COLO668 (cell line): Measurements from ENCODE around the gene DNAJA3.

Experiments
- DNase-seq: peaks from one replicate; lab custom pipeline; 2025; ENCODE audit not compliant: unreplicated experiment; lab: John Stamatoyannopoulos, UW

DNAJA3 gene

DNA sequence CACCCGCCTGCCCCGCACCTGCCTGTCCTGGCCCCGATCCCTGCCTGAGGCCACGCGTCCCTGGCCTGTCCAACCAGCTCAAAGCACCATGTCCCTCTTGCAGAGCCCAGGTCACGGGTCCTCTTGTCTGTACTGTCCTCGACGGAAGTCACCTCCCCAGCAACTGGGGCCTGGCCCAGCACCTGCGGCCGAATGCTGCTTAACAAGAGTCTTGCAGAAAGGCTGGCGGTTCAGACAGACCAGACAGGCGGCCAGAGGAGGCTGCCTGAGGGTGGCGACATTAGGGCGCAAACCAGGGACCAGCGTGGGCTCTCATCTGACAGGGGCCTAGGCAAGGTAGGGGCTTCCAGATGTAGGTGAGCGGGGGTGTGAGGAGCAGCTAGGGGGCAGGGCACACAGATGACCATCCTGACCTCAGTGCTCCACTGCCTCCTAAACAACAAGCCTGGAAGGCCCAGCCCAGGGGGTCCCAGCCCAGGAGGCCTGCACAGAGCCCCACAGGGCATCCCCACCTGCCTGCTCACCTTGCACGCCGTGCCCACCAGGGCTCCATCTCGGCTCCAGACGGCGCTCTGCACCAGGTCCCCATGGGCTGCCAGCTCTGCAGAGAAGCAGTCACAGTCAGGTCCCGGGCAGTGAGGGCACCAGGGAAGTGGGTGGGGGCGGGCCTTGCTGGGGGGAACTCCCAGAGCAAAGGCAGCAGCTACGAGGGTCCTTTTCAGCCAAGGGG lies 20.5 kb upstream of the DNAJA3 start:
- DNase-seq = no peak

DNA sequence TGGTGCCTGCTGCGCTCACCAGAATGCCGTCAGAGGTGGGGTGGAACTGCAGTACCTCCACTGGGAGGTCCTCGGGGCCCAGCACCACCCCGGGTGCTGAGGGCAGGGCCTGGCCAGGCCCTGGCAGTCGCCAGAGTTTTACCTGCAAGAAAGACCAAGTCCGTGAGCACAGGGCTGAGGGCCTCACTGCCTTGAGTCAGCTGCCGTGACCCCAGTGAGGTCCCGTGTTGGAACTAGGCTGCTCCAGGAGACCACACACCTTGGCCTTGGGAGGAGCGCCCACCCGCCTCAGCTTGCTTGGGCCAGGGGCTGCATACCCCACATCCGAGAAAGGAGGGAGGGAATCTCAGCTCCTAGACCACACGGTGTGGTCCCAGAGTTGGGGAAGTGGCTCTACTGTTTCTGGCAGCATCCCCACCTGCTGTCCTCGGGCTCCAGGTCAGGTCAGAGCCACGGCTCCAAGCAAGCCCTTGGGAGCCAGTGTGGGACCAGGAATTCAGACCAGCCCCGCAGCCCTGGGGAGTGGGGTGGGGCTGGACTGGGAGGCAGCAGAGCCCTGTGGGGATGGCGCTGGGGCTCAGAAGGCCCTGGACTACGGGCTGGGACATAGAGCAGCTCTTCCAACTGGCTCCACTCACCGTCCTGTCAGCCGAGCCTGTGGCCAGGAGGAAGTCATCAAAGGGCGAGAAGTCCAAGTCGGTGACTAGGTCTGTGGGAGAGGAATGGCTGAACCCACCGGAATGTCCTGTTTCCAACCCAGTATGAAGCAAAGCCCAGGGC lies 17.9 kb upstream of the DNAJA3 start:
- DNase-seq = no peak

DNA sequence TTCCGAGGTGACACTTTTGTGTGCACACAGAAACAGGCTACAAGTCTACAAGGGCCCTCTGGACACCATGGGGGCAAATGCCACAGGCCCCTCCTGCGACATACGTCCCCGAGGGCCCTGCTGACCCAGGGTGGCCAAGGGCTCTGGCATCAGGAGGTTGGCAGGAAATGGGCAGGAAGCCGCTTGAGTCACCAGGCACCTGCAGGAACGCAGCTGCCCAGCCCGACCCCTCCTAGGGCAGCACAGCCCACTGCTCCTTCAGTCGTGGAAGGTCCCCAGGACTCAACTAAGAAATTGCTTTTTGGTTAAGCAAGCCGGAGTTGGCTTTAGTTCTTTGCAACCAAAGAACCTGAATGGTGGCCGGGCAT lies 17.4 kb upstream of the DNAJA3 start:
- no peak for DNase-seq

DNA sequence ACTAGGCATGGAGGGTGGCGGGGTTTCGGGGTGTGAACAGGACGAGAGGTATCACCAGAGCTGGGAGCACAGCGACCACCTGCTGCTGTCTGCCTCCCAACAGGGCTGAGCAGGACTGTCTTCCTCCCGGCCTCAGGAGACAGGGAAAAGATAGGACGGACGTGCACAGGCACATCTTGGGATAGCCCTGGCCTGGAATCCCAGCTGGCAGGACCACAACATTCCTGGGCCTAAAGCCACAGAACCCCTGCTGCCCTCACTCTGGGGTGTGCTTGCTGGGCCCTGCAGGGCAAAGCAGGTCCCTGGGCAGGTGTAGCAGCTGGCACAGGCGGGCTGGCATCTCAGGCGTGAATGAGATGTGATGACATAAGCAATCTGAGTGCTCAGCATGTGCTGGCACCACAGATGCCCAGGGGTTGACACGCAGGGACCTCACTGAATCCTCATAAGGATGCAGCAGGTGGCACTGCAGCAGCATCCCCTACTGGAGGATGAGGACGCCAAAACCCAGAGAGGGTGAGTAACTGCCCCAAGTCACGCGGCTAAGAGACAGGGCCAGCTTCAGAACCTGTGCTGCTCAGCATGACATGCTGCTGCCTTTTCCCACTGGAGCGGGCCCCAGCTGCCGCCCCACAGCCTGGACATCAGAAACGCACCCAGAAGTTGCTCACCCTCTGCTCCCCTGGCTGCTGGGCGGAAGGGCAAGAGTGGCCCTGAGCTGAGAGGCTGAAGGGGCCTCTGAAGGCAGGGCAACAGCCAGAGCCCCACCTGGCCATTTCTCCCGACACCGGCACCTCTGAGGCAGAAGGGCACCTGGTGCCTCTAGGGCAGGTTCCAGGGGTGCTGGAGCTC lies 16.4 kb upstream of the DNAJA3 start:
- no peak for DNase-seq

DNA sequence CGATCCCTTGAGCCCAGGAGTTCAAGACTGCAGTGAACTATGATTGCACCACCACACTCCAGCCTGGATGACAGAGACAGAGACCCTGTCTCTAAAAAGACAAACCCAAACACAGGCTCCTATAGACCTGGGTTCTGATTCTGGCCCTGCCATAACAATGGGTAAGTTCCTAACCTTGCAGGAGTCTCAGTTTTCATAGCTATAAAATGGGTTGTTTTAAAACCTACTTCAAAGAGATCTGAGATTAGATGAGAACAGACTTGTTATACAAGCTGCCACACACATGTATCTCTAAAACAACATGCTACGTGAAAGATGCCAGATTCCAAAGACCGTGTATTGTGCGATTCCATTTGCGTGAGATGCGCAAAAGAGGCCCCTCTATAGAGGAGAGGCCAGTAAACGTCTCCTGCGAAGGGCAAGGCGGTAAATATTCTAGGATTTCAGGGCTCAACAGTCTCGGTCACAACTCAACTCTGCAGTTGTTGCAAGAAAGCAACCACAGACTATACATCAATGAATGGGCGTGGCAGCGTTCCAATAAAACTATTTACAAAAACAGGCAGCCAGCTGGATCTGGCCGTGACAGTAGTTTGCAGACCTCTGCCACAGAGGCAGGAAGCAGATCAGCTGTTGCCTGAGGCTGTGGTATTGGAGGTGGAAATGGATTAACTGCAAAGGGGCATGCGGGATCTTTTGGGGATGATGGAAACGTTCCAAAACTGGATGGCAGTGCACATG lies 15.2 kb upstream of the DNAJA3 start:
- peak; percentile 79 for DNase-seq

DNA sequence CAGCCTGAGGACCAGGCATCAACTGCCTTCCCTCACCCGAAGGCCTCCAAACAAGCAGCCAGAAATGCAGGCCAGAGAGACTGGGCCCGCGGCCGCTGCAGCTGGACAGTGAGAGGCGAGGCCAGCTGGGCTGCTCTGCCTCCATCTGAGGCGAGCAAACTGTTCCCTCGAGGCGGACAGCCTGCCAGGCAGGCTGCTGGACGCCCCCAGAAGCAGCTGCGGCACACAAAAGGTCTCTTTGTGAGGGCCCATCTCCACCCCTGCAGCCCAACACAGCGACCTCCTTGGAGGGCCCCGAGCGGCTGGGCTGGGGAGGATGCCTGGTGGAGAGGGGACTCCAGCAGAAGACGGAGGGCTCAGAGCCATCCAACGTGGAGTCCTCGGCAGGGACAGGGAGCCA lies 14.0 kb upstream of the DNAJA3 start:
- no peak for DNase-seq

DNA sequence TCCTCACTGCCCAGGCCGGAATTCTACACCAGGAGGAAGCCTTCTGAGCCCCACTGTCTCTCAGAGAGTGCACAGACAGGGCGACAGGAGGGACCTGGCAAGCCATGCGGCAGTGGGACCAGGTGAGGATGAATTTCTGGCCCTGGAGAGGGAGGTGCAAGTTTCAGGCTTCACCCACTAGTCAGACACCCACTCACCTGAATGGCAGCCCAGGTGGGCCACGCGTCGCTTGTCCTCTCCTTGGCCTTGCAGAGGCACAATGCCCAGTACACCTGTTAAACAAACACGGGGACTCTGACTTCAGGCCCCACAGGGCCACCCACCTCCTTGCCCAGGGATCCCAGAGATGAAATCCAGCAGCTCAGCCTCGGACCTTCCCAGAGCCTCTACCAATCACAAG lies 13.5 kb upstream of the DNAJA3 start:
- no peak for DNase-seq

DNA sequence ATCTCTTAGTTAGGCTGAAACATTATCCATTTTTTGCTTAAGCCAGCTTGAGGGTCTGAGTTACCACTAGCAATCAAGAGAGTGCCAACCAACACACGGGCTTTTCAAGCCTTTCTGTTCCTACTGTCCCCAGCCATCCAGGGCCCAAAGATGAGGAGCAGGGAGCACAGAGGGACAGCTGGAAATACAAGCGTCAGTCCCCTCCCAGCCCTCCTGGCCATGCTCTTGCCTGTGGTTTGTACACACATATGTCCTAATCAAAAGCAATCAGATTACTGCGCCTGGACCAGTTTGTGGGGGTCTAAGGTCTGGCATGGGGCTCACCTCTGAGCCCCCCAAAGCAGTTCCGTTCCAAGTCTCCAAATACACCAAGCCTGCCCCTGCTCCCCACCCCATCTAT lies 12.8 kb upstream of the DNAJA3 start:
- DNase-seq = no peak

DNA sequence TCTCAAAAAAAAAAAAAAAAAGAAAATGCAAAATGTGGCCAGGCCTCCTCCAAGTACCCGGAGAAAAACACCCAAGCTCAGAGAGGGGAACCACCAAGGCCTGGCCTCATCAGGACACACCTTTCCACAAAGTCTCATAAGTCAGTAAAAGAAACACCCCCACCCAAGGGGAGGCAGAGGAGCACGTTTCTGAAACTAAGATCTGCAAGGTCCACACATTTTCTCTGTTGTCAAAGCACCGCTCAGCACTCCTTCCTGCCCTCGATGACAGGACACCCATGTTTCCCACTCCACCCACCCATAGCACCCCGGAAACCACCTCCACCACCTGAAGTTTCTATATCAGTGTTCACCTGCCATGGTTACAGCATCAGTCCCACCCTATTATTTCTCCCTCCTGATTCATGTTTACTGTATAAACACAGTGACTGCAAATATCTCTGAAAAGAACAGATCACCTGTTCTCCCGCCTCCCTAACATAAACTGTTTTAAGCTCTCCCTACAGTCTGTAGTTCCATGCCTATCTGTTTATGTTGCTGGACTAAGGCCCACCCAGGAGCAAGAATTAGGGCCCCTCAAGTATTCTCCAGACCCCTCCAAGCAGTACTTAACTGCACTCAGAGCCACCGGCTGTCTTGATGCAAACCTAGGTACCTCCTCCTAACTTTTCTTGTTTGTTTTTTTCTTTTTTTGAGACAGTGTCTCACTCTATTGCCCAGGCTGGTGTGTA lies 11.3 kb upstream of the DNAJA3 start:
- peak; percentile 66 for DNase-seq

DNA sequence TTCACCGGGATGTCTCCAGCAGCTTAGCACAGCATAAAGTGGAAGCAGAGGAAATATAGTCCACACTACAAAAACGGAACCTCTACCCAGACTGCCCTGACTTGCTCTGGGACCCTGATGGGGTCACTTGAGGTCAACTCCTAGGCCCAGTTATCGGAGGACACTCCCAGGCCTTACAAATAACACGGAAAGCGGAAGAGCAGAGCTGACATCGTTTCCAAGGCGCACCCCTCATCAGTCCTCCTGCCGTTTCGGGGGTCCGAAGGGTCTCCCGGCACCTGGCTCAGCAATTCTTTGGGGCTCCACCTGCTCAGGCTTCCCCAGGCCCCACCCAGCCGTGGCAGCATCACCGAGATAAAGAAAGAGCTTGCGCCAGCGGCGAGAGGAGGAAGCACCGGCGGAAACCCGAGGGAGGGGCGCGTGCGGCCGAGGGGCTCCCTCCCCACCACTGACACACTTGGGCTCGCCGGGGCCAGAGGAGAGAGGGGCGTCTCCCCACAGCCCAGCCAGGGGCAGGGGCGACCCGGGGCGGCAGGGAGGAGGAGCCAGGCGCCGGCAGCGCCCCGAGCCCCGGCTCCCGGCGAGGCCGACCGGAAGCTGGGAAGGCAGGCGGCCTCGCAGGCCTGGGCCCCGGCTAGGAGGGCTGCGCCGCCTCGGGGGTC lies 10.0 kb upstream of the DNAJA3 start:
- DNase-seq = peak; percentile 65

DNA sequence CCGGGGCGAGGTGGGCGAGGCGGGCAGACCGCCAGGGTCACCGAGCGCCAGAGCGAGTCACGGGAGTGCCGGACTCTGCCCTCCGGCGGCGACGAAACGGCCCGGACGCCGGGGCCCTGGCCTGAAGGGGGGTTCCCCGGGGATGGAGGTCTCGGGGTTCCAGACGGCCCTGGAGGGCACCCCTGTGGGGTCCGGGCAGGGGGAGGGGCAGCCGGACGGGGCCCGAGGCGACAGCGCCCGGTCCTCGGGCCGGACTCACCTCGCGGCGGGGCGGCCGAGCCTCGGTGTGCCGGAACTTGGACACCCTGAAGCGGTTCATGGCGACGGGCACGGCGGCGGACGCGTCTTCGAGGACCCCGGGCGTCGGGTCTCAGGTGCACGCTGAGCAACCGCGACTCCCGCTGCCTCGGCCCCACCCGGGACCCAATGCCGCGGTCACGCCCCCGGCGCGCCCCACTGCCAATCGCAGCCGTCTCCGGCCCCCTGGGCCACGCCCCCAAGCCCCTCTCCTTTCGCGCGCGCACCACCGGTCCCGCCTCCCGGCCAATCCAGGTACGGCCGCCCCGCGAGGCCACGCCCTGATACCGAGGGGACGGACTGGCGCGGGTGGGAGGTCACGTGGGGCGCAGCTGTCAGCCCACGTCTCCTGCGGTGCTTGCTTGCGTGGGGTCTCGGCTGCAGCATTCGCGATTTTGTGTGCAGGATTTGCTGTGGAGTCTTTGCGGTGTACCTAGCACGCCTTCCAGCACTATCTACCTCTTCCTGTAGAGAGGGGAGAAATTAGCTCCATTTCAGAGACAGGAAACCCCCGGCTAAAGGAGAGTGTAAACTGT lies 9.3 kb upstream of the DNAJA3 start, which contains the start of gene CORO7:
Gene CORO7 (minus strand): TSS at position 397 of the 833 bp plus-strand sequence. CDS start 78 bp downstream, at position 319.
- DNase-seq = peak; percentile 98

DNA sequence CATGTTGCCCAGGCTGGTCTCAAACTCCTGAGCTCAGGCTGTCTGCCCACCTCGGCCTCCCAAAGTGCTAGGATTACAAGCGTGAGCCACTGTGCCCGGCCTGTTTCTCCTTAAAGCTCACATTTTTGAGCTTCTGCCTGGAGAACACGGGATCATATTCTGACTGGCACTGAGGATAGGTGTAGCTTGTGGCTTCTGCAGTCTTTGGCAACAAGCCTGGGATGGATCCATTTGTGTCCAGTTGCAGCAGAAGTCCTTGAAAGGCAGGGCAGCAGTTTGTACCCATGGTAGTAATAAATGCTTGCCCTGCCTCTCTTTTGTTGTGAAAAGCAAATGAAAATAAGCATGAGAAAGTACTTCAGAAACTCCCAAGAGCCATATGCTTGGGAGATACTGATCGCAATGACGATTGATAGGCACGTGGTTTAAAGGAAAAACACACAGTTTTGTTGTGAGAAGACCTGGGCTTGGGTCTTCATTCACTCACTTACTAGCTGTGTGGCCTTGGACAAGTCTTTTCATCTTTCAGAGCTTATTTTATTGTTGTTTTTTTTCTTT lies 6.2 kb upstream of the DNAJA3 start:
- no peak for DNase-seq

DNA sequence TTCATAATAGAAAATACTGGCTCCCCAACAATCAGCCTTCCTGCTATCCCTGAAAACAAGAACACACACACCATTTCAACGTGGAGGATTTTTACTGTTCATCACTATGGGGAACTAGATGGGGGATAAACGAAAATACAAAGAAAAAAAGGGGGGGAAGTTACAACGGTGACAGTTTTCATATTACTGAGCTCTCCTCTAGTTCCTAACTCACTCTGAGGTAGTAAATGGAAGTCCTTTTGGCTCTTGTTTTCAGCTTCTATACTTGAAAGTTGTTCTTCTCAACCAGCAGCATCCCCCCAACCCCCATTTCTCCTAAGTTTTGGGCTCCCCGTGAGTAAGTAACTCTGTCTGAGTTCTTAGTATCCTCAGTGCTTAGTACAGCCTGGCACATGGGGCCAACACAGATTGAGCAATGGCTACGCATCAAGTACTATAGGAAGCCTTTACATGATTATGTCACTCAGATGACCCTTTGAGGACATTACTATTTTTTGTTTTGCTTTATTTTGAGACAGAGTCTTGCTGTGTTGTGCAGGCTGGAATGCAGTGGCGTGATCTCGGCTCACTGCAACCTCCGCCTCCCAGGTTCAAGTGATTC lies 5.1 kb upstream of the DNAJA3 start:
- no peak for DNase-seq

DNA sequence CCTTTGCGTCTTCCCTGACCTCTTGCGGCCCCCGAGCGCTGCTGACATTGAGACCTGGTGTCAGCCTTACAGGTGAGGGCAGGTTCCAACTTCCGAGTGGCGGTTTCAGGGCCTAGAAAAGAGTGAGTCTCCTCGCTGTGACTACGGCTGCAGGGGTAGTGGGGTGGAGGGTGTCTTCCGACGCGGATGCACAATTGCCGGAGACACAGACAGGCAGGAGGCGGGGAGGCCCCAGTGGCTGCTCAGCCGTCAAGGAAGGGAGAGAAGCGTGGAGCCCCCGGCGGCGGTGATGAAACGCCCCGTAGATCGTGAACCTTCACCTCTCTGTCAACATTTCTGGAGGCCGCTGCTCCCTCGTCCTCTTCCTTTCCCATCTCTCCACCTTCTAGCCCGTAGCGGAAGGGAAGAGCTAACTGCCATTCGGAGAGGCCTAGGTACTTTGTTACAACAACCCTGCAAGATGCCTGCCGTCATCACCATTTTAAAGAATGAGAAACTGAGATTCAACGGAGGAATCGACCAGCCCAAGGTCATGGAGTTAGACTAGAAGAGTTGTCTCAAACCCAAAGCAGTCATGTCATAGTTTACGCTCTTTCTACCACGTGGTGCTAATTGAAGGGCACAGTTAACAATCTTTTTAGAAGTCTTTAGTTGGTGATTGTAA lies 485 bp downstream of the DNAJA3 start:
- peak; percentile 46 for DNase-seq

DNA sequence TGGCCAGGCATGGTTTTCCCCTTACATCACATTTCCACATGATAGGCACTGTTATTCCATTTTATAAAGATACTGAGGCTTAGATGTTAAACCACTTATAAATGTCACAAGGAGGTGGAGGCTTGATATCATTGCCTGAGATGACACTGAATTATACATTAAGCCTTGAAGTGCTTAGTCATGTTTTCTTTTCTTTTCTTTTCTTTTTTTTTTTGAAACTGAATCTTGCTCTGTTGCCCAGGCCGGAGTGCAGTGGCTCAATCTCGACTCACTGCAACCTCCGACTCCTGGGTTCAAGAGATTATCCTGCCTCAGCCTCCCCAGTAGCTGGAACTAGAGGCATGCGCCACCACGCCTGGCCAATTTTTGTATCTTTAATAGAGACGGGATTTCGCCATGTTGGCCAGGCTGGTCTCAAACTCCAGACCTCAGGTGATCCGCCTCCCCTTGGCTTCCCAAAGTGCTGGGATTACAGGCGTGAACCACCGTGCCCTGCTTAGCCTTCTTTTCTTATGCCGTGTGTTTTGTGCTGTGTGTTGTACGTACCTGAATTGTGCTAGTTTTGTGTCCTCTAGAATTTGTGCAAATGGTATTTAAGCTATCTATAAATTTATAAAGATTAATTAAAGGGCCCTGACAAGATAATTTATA lies 1.2 kb downstream of the DNAJA3 start:
- DNase-seq = no peak

DNA sequence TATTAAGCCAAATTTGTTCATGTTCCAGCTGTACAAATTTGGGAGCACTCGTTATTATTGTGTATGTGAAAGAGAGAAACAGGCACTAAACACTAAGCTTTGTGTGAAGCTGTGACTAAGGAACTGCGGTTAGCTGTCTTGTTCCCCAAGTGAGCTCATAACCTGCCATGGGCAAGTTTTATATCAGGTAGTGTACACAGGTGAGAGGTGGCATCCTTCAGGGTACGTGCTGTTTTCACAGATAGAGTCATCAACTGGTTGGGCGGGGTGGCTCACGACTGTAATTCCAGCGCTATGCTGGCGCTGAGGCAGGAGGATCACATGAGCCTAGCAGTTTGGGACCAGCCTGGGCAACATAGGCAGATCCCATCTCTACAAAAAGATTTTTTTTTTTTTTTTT lies 2.8 kb downstream of the DNAJA3 start:
- DNase-seq = no peak

DNA sequence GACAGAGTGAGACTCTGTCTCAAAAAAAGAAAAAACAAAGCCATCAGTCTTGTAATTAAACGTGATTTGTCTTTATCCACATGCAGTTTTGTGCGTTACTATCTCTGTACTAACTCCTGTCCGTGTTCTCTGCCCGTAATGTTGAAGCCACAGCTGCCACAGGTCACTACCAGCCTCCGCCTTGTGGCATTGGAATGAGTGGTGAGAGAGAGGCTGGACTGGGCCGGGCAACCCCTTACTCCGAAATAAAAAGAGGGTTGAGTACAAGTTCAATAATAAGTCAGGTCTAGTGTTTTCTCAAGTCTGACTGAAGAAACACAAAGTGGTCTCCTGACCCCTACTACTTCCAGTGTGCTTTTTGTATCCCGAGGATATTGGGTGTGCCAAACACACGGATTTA lies 5.4 kb downstream of the DNAJA3 start:
- no peak for DNase-seq
